HCT116 (cell line): ENCODE results near the gene ST6GALNAC4. TPM values are rescaled to one million over a fixed set of nuclear protein-coding genes. Genes with fewer than 3 reads are reported as not detected.

Experiments
- ATAC-seq: fragments of 200-7000 bp; cut with Tn5 transposase; 2 replicates; pipeline ENCODE4 v1.9.1; 2020; ENCODE audit warnings: mild to moderate bottlenecking, moderate library complexity
- BruUV-seq: library from RNA; stranded (reverse); fragments of 400-500 nt; replicated peaks from 2 replicates; lab custom pipeline; 2021; lab: Mats Ljungman, UMichigan
- CTCF ChIA-PET: fragments of 300-600 bp; sonication (Branson Sonifier 250); formaldehyde crosslinking; loops from one replicate; lab custom pipeline; 2021; ENCODE audit warnings: antibody characterized with exemption; lab: Charles Lee
- POLR2A ChIA-PET: fragments of 300-600, 350-600 bp; sonication (Branson Sonifier 250); formaldehyde crosslinking; loops from one replicate; lab custom pipeline; 2021; ENCODE audit warnings: antibody characterized with exemption; lab: Charles Lee
- RAD21 ChIA-PET, 2 experiments: fragments of 300-600 bp; sonication (Branson Sonifier 250); formaldehyde crosslinking; loops; one replicate each; lab custom pipeline; 2023; ENCODE audit warnings: low total read pairs in 2 of 2; ENCODE audit not compliant: uncharacterized antibody in 2 of 2, unreplicated experiment in 2 of 2, low non-redundant PET in 1 of 2; lab: Charles Lee
- DNase-seq: peaks from one replicate; pipeline ENCODE4 v3.0.0-alpha.2; 2010; ENCODE audit warnings: low read depth, low spot score
- H2AFZ ChIP-seq: fragments of 200-600 bp; shearing (Covaris generic), sonication (generic); 2 replicates; pipeline ENCODE4 v1.6.1; 2017; ENCODE audit warnings: low read depth, mixed run types, mixed read lengths, antibody characterized with exemption, low read length; ENCODE audit not compliant: poor library complexity, severe bottlenecking
- H3K27ac ChIP-seq: 2 replicates; pipeline ENCODE4 v1.5.1; 2012; ENCODE audit warnings: low read depth, low read length
- H3K27me3 ChIP-seq: fragments of 200-600 bp; sonication (generic); 2 replicates; pipeline ENCODE4 v1.6.1; 2016; ENCODE audit warnings: mixed run types, low read length, mixed read lengths; ENCODE audit not compliant: insufficient read depth
- H3K36me3 ChIP-seq, 2 experiments: fragments of 200-500 bp in 1 of 2; fragments of 200-600 bp in 1 of 2; sonication (Bioruptor generic) in 1 of 2; sonication (generic) in 1 of 2; 2 replicates each; pipeline versions ENCODE4 v1.5.1 to v1.6.1; 2014 to 2016; ENCODE audit warnings: low read length in 2 of 2, inconsistent platforms in 1 of 2, mixed read lengths in 1 of 2, mixed run types in 1 of 2; ENCODE audit not compliant: insufficient read depth in 2 of 2, control insufficient read depth in 1 of 2
- H3K4me1 ChIP-seq, 2 experiments: fragments of 200-600 bp in 1 of 2; sonication (generic) in 1 of 2; 2 replicates each; pipeline versions ENCODE4 v1.5.1 to v1.6.1; 2012 to 2017; ENCODE audit warnings: low read length in 2 of 2, inconsistent platforms in 1 of 2, mild to moderate bottlenecking in 1 of 2, mixed read lengths in 1 of 2, mixed run types in 1 of 2, moderate library complexity in 1 of 2; ENCODE audit not compliant: insufficient read depth in 2 of 2, control insufficient read depth in 1 of 2
- H3K4me2 ChIP-seq: fragments of 200-600 bp; sonication (generic); 2 replicates; pipeline ENCODE4 v1.6.1; 2017; ENCODE audit warnings: mixed run types, low read length, mixed read lengths
- H3K4me3 ChIP-seq, 2 experiments: fragments of 200-600 bp in 1 of 2; sonication (generic) in 1 of 2; replicated peaks in 1 of 2; 2 replicates each; pipeline ENCODE4 v1.5.1; 2011 to 2016; ENCODE audit warnings: low read length in 2 of 2, control low read depth in 1 of 2, low read depth in 1 of 2, mild to moderate bottlenecking in 1 of 2, mixed read lengths in 1 of 2, mixed run types in 1 of 2
- H3K79me2 ChIP-seq: fragments of 200-600 bp; sonication (generic); 2 replicates; pipeline ENCODE4 v1.6.1; 2017; ENCODE audit warnings: mild to moderate bottlenecking, mixed run types, low read length, moderate library complexity, mixed read lengths; ENCODE audit not compliant: insufficient read depth
- H3K9ac ChIP-seq: fragments of 200-600 bp; sonication (generic); 2 replicates; pipeline ENCODE4 v1.6.1; 2016; ENCODE audit warnings: low read length, mixed read lengths
- H3K9me2 ChIP-seq: fragments of 200-600 bp; sonication (generic), shearing (Covaris generic); 2 replicates; pipeline ENCODE4 v1.6.1; 2017; ENCODE audit warnings: mixed run types, mild to moderate bottlenecking, moderate library complexity; ENCODE audit not compliant: insufficient read depth
- H3K9me3 ChIP-seq, 2 experiments: fragments of 200-500 bp in 1 of 2; fragments of 200-600 bp in 1 of 2; sonication (Bioruptor generic) in 1 of 2; sonication (generic) in 1 of 2; 2 replicates each; pipeline ENCODE4 v1.6.1; 2014 to 2017; ENCODE audit warnings: low read length in 2 of 2, mixed read lengths in 2 of 2, inconsistent platforms in 1 of 2, low read depth in 1 of 2, mild to moderate bottlenecking in 1 of 2, mixed run types in 1 of 2, moderate library complexity in 1 of 2; ENCODE audit not compliant: control insufficient read depth in 1 of 2, insufficient read depth in 1 of 2
- H4K20me1 ChIP-seq: fragments of 200-600 bp; sonication (generic), shearing (Covaris generic); 2 replicates; pipeline ENCODE4 v1.6.1; 2017; ENCODE audit warnings: mixed run types, mild to moderate bottlenecking, moderate library complexity; ENCODE audit not compliant: insufficient read depth
- ATF3 ChIP-seq: IDR thresholded peaks from 2 replicates; pipeline ENCODE4 v1.6.1; 2012
- CBX3 ChIP-seq: IDR thresholded peaks from 2 replicates; pipeline ENCODE4 v1.6.1; 2012; ENCODE audit warnings: low read depth
- CTCF ChIP-seq, 3 experiments: fragments of 200-600 bp in 1 of 3; sonication (generic) in 1 of 3; IDR thresholded peaks in 2 of 3; conservative IDR thresholded peaks in 1 of 3; 2 replicates each; pipeline ENCODE4 v1.5.1; 2012 to 2017; ENCODE audit warnings: low read depth in 2 of 3, low read length in 2 of 3, antibody characterized with exemption in 1 of 3, borderline replicate concordance in 1 of 3, control low read depth in 1 of 3, mild to moderate bottlenecking in 1 of 3, mixed read lengths in 1 of 3, mixed run types in 1 of 3, moderate library complexity in 1 of 3; ENCODE audit not compliant: insufficient read depth in 1 of 3
- ELF1 ChIP-seq: IDR thresholded peaks from 2 replicates; pipeline ENCODE4 v1.6.1; 2012; ENCODE audit warnings: low read depth, borderline replicate concordance
- EZH2phosphoT487 ChIP-seq: fragments of 200-600 bp; IDR thresholded peaks from 2 replicates; pipeline ENCODE4 v1.6.1; 2018; ENCODE audit warnings: antibody characterized with exemption, borderline replicate concordance
- JUND ChIP-seq: IDR thresholded peaks from 2 replicates; pipeline ENCODE4 v1.6.1; 2012
- POLR2AphosphoS5 ChIP-seq: IDR thresholded peaks from 2 replicates; pipeline ENCODE4 v1.6.1; 2011; ENCODE audit warnings: mild to moderate bottlenecking, low read depth, low read length, moderate library complexity
- RAD21 ChIP-seq: IDR thresholded peaks from 2 replicates; pipeline ENCODE4 v1.6.1; 2012; ENCODE audit warnings: low read depth, mild to moderate bottlenecking
- SRF ChIP-seq: IDR thresholded peaks from 2 replicates; pipeline ENCODE4 v1.6.1; 2012; ENCODE audit warnings: low read depth
- TCF7L2 ChIP-seq: IDR thresholded peaks from 2 replicates; pipeline ENCODE4 v1.7.0; 2011; ENCODE audit warnings: borderline replicate concordance, inconsistent platforms; ENCODE audit not compliant: insufficient read depth, insufficient read length; ENCODE audit errors: extremely low read depth
- YY1 ChIP-seq: IDR thresholded peaks from 2 replicates; pipeline ENCODE4 v1.6.1; 2011; ENCODE audit warnings: low read length, low read depth, moderate library complexity, mild to moderate bottlenecking; ENCODE audit not compliant: insufficient replicate concordance; ENCODE audit errors: extremely low read depth
- intact Hi-C: fragments of 100-400 bp; cut with micrococcal nuclease; formaldehyde crosslinking; loops from 2 replicates; pipeline ENCODE4 v1.10.0; 2022
- total RNA-seq: library from RNA; stranded (reverse); gene quantifications from one replicate; pipeline ENCODE4 v1.2.1, GENCODE V29; 2021; ENCODE audit not compliant: unreplicated experiment

Gene ST6GALNAC4
- total RNA-seq, 1 experiment from 2014 or later, result 49.4 TPM

- Histone ChIP-seq H3K27ac (no peak overlapping the region), H4K20me1 (no peaks in the 10 kb centered on the region), H3K9ac (no peak overlapping the region), H3K36me3 (no peaks in the 10 kb centered on the region), H3K27me3 (no peaks in the 10 kb centered on the region), H3K4me3 (no peak overlapping the region), H3K9me3 (no peaks in the 10 kb centered on the region), H2AFZ (no peak overlapping the region), H3K4me2 (no peak overlapping the region), H3K79me2 (no peaks in the 10 kb centered on the region), H3K4me1 (peaks cover 7 to 35% of the 10 kb centered on the region in 2 experiments; a peak in 3 of 4 replicates)
- POLR2A ChIA-PET, result no interaction called here
- CTCF ChIA-PET, result no interaction called here
- intact Hi-C loops, result no loop called here
- ATAC-seq (no peak), DNase-seq (no peak)
- BruUV-seq, result no TSS peak
- TF ChIP-seq YY1 (no peak), ELF1 (no peak), CTCF (IDR thresholded peaks at IDR 0.05 in 2 of 3, conservative IDR thresholded peaks at IDR 0.05 in 1 of 3; ENCODE audit: borderline replicate concordance in 1 of 3, insufficient read depth in 1 of 3, low read depth in 2 of 3, low read length in 2 of 3) (no peak), SRF (no peak), TCF7L2 (no peak), EZH2phosphoT487 (no peak), JUND (no peak), CBX3 (no peak), POLR2AphosphoS5 (no peak), RAD21 (no peak), ATF3 (no peak)
- TF ChIP-seq, all 23 proteins: peak for 0
- RAD21 ChIA-PET, result no interaction called here
- no peaks in the 10 kb centered on the region for H3K9me2 ChIP-seq
Measured at GRCh38 chr9:127871531-127871930, 45.3 kb downstream of the ST6GALNAC4 start.
